ENCODE measurements around the gene NUDT3. TPM values are rescaled to one million over a fixed set of nuclear protein-coding genes. Genes with fewer than 3 reads are reported as not detected.

Gene NUDT3
- polyA plus RNA-seq, 1 of the 3 experiments (the other 2 are of a cell fraction) = 11.9 TPM

- Histone ChIP-seq H2AFZ (ENCODE audit: low read depth) (no peak overlapping the region), H3F3A (replicated peaks; ENCODE audit: insufficient read depth) (no peaks in the 10 kb centered on the region), H4K20me1 (ENCODE audit: insufficient read depth) (peaks cover 48% of the 10 kb centered on the region), H3K4me2 (no peak overlapping the region), H3K79me2 (ENCODE audit: insufficient read depth) (peaks cover 81% of the 10 kb centered on the region), H3K27ac (ENCODE audit: low read depth in 2 of 2, low read length in 1 of 2) (no peak overlapping the region), H3K9ac (no peak overlapping the region), H3K9me3 (no peaks in the 10 kb centered on the region), H3K4me1 (ENCODE audit: control insufficient read depth in 1 of 2, insufficient read depth in 2 of 2, low read depth in 1 of 2, low read length in 1 of 2) (peaks cover 0 to 2% of the 10 kb centered on the region in 2 experiments; a peak in 2 of 4 replicates), H3K4me3 (ENCODE audit: low read depth in 2 of 2, low read length in 1 of 2) (no peak overlapping the region), H3K27me3 (ENCODE audit: insufficient read depth) (no peaks in the 10 kb centered on the region), H3K9me2 (no peaks in the 10 kb centered on the region), H3K36me3 (replicated peaks in 1 of 2; ENCODE audit: control insufficient read depth in 1 of 2, insufficient read depth in 2 of 2, low read length in 1 of 2) (no peaks in the 10 kb centered on the region)
- no peak for DNase-seq
- 92% methylated on average over 2 of the region's 2 CpGs for WGBS (ENCODE audit: low lambda C conversion rate)
- ChIA-PET POLR2A (no interaction called here), CTCF (interaction anchor here (1.7 kb wide), 1 partner anchor 103 kb away, joined by 4 read pairs; the partner anchor contains the start of gene SMIM29)
- TF ChIP-seq MAX (IDR thresholded peaks at IDR 0.05; ENCODE audit: low read depth) (no peak), NFIC (IDR thresholded peaks at IDR 0.05; ENCODE audit: borderline replicate concordance) (no peak), RCOR1 (IDR thresholded peaks at IDR 0.05; ENCODE audit: low read length) (no peak), SMC3 (IDR thresholded peaks at IDR 0.05; ENCODE audit: low read depth, low read length) (no peak), TCF12 (IDR thresholded peaks at IDR 0.05) (no peak), TAF1 (IDR thresholded peaks at IDR 0.05; ENCODE audit: borderline replicate concordance, low read depth, low read length) (no peak), RAD21 (IDR thresholded peaks at IDR 0.05; ENCODE audit: low read length) (no peak), MXI1 (IDR thresholded peaks at IDR 0.05; ENCODE audit: low read depth, low read length) (no peak)
- TF ChIP-seq, protein P1, sequence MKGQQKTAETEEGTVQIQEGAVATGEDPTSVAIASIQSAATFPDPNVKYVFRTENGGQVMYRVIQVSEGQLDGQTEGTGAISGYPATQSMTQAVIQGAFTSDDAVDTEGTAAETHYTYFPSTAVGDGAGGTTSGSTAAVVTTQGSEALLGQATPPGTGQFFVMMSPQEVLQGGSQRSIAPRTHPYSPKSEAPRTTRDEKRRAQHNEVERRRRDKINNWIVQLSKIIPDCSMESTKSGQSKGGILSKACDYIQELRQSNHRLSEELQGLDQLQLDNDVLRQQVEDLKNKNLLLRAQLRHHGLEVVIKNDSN (IDR thresholded peaks at IDR 0.05; ENCODE audit: borderline replicate concordance, low read depth) = no peak
- TF ChIP-seq, protein P2, sequence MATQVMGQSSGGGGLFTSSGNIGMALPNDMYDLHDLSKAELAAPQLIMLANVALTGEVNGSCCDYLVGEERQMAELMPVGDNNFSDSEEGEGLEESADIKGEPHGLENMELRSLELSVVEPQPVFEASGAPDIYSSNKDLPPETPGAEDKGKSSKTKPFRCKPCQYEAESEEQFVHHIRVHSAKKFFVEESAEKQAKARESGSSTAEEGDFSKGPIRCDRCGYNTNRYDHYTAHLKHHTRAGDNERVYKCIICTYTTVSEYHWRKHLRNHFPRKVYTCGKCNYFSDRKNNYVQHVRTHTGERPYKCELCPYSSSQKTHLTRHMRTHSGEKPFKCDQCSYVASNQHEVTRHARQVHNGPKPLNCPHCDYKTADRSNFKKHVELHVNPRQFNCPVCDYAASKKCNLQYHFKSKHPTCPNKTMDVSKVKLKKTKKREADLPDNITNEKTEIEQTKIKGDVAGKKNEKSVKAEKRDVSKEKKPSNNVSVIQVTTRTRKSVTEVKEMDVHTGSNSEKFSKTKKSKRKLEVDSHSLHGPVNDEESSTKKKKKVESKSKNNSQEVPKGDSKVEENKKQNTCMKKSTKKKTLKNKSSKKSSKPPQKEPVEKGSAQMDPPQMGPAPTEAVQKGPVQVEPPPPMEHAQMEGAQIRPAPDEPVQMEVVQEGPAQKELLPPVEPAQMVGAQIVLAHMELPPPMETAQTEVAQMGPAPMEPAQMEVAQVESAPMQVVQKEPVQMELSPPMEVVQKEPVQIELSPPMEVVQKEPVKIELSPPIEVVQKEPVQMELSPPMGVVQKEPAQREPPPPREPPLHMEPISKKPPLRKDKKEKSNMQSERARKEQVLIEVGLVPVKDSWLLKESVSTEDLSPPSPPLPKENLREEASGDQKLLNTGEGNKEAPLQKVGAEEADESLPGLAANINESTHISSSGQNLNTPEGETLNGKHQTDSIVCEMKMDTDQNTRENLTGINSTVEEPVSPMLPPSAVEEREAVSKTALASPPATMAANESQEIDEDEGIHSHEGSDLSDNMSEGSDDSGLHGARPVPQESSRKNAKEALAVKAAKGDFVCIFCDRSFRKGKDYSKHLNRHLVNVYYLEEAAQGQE (IDR thresholded peaks at IDR 0.05; ENCODE audit: low read depth, low read length) = no peak
Measured at GRCh38 chr6:34352305-34352937, 40.0 kb downstream of the NUDT3 start.

DNA sequence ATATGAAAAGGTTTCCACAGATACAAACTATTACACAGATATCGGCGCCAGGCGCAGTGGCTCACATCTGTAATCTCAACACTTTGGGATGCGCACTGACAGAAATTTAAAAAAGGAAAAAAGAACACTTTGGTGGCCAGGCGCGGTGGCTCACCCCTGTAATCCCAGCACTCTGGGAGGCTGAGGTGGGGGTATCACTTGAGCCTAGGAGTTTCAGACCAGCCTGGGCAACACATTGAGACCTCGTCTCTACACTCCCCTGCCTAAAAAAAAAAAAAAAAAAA lies 41.6 kb downstream of the NUDT3 start:
- H3K79me2 ChIP-seq (ENCODE audit: insufficient read depth) = peaks cover 76% of the 10 kb centered on the region
- CTCF ChIA-PET = interaction anchor here (1.7 kb wide), 1 partner anchor 102 kb away, joined by 4 read pairs; the partner anchor contains the start of gene SMIM29
- TF ChIP-seq, protein P2 (IDR thresholded peaks at IDR 0.05; ENCODE audit: low read depth, low read length) = no peak
- TF ChIP-seq RCOR1 (IDR thresholded peaks at IDR 0.05; ENCODE audit: low read length) (no peak), IRF3 (IDR thresholded peaks at IDR 0.05; ENCODE audit: low read depth, low read length) (no peak), TCF12 (IDR thresholded peaks at IDR 0.05) (no peak), TAF1 (IDR thresholded peaks at IDR 0.05; ENCODE audit: borderline replicate concordance, low read depth, low read length) (no peak), JUND (IDR thresholded peaks at IDR 0.05) (no peak), ELF1 (IDR thresholded peaks at IDR 0.05) (no peak), GABPA (IDR thresholded peaks at IDR 0.05; ENCODE audit: low read depth) (no peak), MXI1 (IDR thresholded peaks at IDR 0.05; ENCODE audit: low read depth, low read length) (no peak)
- TF ChIP-seq, protein P3, sequence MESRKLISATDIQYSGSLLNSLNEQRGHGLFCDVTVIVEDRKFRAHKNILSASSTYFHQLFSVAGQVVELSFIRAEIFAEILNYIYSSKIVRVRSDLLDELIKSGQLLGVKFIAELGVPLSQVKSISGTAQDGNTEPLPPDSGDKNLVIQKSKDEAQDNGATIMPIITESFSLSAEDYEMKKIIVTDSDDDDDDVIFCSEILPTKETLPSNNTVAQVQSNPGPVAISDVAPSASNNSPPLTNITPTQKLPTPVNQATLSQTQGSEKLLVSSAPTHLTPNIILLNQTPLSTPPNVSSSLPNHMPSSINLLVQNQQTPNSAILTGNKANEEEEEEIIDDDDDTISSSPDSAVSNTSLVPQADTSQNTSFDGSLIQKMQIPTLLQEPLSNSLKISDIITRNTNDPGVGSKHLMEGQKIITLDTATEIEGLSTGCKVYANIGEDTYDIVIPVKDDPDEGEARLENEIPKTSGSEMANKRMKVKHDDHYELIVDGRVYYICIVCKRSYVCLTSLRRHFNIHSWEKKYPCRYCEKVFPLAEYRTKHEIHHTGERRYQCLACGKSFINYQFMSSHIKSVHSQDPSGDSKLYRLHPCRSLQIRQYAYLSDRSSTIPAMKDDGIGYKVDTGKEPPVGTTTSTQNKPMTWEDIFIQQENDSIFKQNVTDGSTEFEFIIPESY (IDR thresholded peaks at IDR 0.05; ENCODE audit: borderline replicate concordance, low read depth) = no peak

More for the DNA sequence above, 41.6 kb downstream of the NUDT3 start:
- Histone ChIP-seq H3K27me3 (ENCODE audit: insufficient read depth) (no peaks in the 10 kb centered on the region), H3K36me3 (replicated peaks in 1 of 2; ENCODE audit: control insufficient read depth in 1 of 2, insufficient read depth in 2 of 2, low read length in 1 of 2) (no peaks in the 10 kb centered on the region), H3K27ac (ENCODE audit: low read depth in 2 of 2, low read length in 1 of 2) (no peak overlapping the region), H3K9me2 (no peaks in the 10 kb centered on the region), H3K4me1 (ENCODE audit: control insufficient read depth in 1 of 2, insufficient read depth in 2 of 2, low read depth in 1 of 2, low read length in 1 of 2) (peaks cover 0 to 2% of the 10 kb centered on the region in 2 experiments; a peak in 2 of 4 replicates), H3K4me3 (ENCODE audit: low read depth in 2 of 2, low read length in 1 of 2) (no peak overlapping the region), H4K20me1 (ENCODE audit: insufficient read depth) (peaks cover 51% of the 10 kb centered on the region), H3F3A (replicated peaks; ENCODE audit: insufficient read depth) (no peaks in the 10 kb centered on the region), H3K9ac (no peak overlapping the region), H3K4me2 (no peak overlapping the region), H2AFZ (ENCODE audit: low read depth) (no peak overlapping the region), H3K9me3 (no peaks in the 10 kb centered on the region)
- 92% methylated on average over 7 of the region's 7 CpGs for WGBS (ENCODE audit: low lambda C conversion rate)
- POLR2A ChIA-PET = interaction anchor here (1.0 kb wide), 1 partner anchor 40 kb away, joined by 3 read pairs; no protein-coding TSS in a partner anchor
- DNase-seq = no peak
